Right lobe of liver (tissue), 6 donors: ENCODE data around the gene GRAP2. TPM values are rescaled to one million over a fixed set of nuclear protein-coding genes. Genes with fewer than 3 reads are reported as not detected.
A peak's percentile ranks its signal among the peaks of the same experiment; 100 is the strongest.

Experiments
- ATAC-seq, 4 donors: fragments of 200-7000 bp; cut with Tn5 transposase; one replicate each; pipeline ENCODE4 v1.9.1; 2020; ENCODE audit warnings: mild to moderate bottlenecking in 4 of 4, moderate library complexity in 4 of 4
- DNase-seq, 3 donors: peaks; one replicate each; pipeline ENCODE4 v3.0.0-alpha.2; 2020
- H3K27ac ChIP-seq, 3 donors: fragments of 200-600 bp; one replicate each; pipeline ENCODE4 v1.8.0; 2022
- H3K27me3 ChIP-seq, 2 donors: fragments of 200-600 bp; one replicate each; pipeline ENCODE4 v1.8.0; 2022
- H3K36me3 ChIP-seq, 4 donors: fragments of 200-600 bp; sonication (generic) in 1 of 4; one replicate each; pipeline versions ENCODE4 v1.5.1 to v1.8.0; 2017 to 2022; ENCODE audit warnings: control low read depth in 1 of 4
- H3K4me1 ChIP-seq, 4 donors: fragments of 200-600 bp; sonication (generic) in 1 of 4; one replicate each; pipeline versions ENCODE4 v1.5.1 to v1.8.0; 2017 to 2022; ENCODE audit warnings: control low read depth in 1 of 4
- H3K4me3 ChIP-seq, 3 donors: fragments of 200-600 bp; one replicate each; pipeline ENCODE4 v1.8.0; 2022
- H3K9me3 ChIP-seq, 4 donors: fragments of 200-600 bp; sonication (generic) in 1 of 4; one replicate each; pipeline versions ENCODE4 v1.5.1 to v1.8.0; 2017 to 2022; ENCODE audit warnings: control low read depth in 1 of 4
- CTCF ChIP-seq, 4 donors: fragments of 200-600 bp in 3 of 4; fragments of 450-650 bp in 1 of 4; IDR thresholded peaks; one replicate each; pipeline versions ENCODE4 v1.5.1 to v1.8.0; 2016 to 2022; ENCODE audit warnings: antibody characterized with exemption in 4 of 4, mild to moderate bottlenecking in 2 of 4
- POLR2A ChIP-seq: fragments of 450-650 bp; IDR thresholded peaks from one replicate; pipeline ENCODE4 v1.6.1; 2017; ENCODE audit warnings: antibody characterized with exemption, mild to moderate bottlenecking
- WGBS: methylation state at CpG from one replicate; pipeline ENCODE4 v1.1.6; 2018; ENCODE audit warnings: low coverage, low lambda C conversion rate; ENCODE audit not compliant: insufficient coverage; ENCODE audit errors: missing lambda C conversion rate; 5-methylcytosine and 5-hydroxymethylcytosine counted together
- intact Hi-C, 2 donors: fragments of 100-400 bp; cut with DNase I; formaldehyde crosslinking; loops; one replicate each; pipeline versions ENCODE4 v1.11.2 to v1.14.1; 2022
- total RNA-seq, 6 experiments: library from RNA; depleted of rRNA in 2 of 6; stranded (reverse); fragments of >200 nt in 2 of 6; fragmentation: NEBNext Ultra II Directional in 3 of 6; extraction: Animal tissue kit (Norgen Biotek cat#: 25700) in 3 of 6; gene quantifications; one replicate each; pipeline versions ENCODE4 v1.1.0 to v1.2.4, GENCODE V29; 2016 to 2023
- donor health status: DM: no; HTN: yes; CAD: no.
- donor health status: DM: no; HTN: no; CAD: no.
- donor health status: DM: no; HTN: no; CAD: no.
- donor health status: DM: no; HTN: yes; CAD: no.
- donor health status: DM: no; HTN: yes; CAD: no.

Gene GRAP2
- total RNA-seq, 6 experiments from 2014 or later: 0.46 to 1.7 (median 0.74) TPM

GRCh38 chr22:39999144-39999757 lies 98.4 kb downstream of the GRAP2 start:
- WGBS: 45% methylated on average over 14 of the region's 16 CpGs
- peak; percentile 54 to 66 (median 64) for ATAC-seq
- Histone ChIP-seq H3K27ac (peak overlapping the region in 2 of 3 donors; percentile 59 to 61), H3K27me3 (no peaks in the 10 kb centered on the region), H3K36me3 (no peaks in the 10 kb centered on the region), H3K4me3 (no peak overlapping the region), H3K4me1 (peaks cover 0 to 50% (median 16%) of the 10 kb centered on the region in 4 donors), H3K9me3 (no peaks in the 10 kb centered on the region)
- peak in 2 of 3 donors; percentile 42 to 78 for DNase-seq
- TF ChIP-seq CTCF (IDR thresholded peaks at IDR 0.05) (no peak), POLR2A (no peak)
- intact Hi-C loops: no loop called here

GRCh38 chr22:40000171-40000570 lies 99.3 kb downstream of the GRAP2 start:
- peaks cover 0 to 48% (median 16%) of the 10 kb centered on the region in 4 donors for H3K4me1 ChIP-seq
- intact Hi-C loops: no loop called here
- H3K9me3 ChIP-seq: no peaks in the 10 kb centered on the region
- peak overlapping the region in 2 of 3 donors; percentile 59 to 61 for H3K27ac ChIP-seq
- H3K27me3 ChIP-seq: no peaks in the 10 kb centered on the region
- DNase-seq (no peak), ATAC-seq (no peak)
- WGBS: 90% methylated on average over 2 of the region's 5 CpGs
- no peaks in the 10 kb centered on the region for H3K36me3 ChIP-seq
- TF ChIP-seq POLR2A (no peak), CTCF (IDR thresholded peaks at IDR 0.05) (no peak)
- H3K4me3 ChIP-seq: no peak overlapping the region

- no peak for ATAC-seq
- 71% methylated on average over 2 of the region's 4 CpGs for WGBS
- no peak for DNase-seq
- no peaks in the 10 kb centered on the region for H3K9me3 ChIP-seq
- no peak overlapping the region for H3K27ac ChIP-seq
- intact Hi-C loops: no loop called here
- no peaks in the 10 kb centered on the region for H3K36me3 ChIP-seq
- peaks cover 0 to 41% (median 16%) of the 10 kb centered on the region in 4 donors for H3K4me1 ChIP-seq
- no peaks in the 10 kb centered on the region for H3K27me3 ChIP-seq
- H3K4me3 ChIP-seq: no peak overlapping the region
- TF ChIP-seq CTCF (IDR thresholded peaks at IDR 0.05) (no peak), POLR2A (no peak)
Observed at GRCh38 chr22:40001106-40001505, 100.2 kb downstream of the GRAP2 start.

- H3K27ac ChIP-seq: no peak overlapping the region
- no peak for TF ChIP-seq CTCF (IDR thresholded peaks at IDR 0.05)
- TF ChIP-seq POLR2A: no peak
- DNase-seq (no peak), ATAC-seq (no peak)
- H3K4me1 ChIP-seq: peaks cover 0 to 32% (median 12%) of the 10 kb centered on the region in 4 donors
- no peaks in the 10 kb centered on the region for H3K9me3 ChIP-seq
- no peaks in the 10 kb centered on the region for H3K36me3 ChIP-seq
- intact Hi-C loops: no loop called here
- H3K4me3 ChIP-seq: no peak overlapping the region
- no peaks in the 10 kb centered on the region for H3K27me3 ChIP-seq
- 71% methylated on average over 7 of the region's 14 CpGs for WGBS
Observed at GRCh38 chr22:40001800-40002577, 101.1 kb downstream of the GRAP2 start.
